ENCODE data around the gene SQSTM1.

DNA sequence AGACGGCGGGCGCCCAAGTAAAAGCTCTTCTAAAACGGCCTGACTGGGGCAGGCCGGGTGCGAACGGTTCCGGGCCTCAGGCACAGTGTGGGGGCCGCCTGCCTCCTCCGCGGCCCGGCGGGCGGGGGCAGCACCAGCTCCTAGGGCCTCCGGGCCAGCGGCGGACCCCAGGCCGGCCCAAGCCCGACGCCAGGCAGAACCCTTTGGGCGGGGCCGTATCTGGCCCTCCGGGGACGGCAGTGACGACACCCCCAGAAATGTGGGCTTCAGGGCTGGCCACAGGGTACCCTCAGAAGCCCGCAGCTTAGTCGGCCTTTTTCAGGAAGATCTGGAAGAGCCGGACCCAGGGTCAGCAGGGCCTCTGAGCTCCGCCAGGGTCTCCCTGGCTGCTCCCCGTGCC is 23.0 kb upstream of the SQSTM1 start:
- TF ChIP-seq POLR2AphosphoS5 (IDR thresholded peaks at IDR 0.05; ENCODE audit: low read depth, low read length) (no peak), SIN3A (IDR thresholded peaks at IDR 0.05; ENCODE audit: borderline replicate concordance, insufficient read depth, low read depth, low read length) (no peak), TCF7L2 (IDR thresholded peaks at IDR 0.05; ENCODE audit: low read depth, low read length) (no peak)
- TF ChIP-seq, protein P1, sequence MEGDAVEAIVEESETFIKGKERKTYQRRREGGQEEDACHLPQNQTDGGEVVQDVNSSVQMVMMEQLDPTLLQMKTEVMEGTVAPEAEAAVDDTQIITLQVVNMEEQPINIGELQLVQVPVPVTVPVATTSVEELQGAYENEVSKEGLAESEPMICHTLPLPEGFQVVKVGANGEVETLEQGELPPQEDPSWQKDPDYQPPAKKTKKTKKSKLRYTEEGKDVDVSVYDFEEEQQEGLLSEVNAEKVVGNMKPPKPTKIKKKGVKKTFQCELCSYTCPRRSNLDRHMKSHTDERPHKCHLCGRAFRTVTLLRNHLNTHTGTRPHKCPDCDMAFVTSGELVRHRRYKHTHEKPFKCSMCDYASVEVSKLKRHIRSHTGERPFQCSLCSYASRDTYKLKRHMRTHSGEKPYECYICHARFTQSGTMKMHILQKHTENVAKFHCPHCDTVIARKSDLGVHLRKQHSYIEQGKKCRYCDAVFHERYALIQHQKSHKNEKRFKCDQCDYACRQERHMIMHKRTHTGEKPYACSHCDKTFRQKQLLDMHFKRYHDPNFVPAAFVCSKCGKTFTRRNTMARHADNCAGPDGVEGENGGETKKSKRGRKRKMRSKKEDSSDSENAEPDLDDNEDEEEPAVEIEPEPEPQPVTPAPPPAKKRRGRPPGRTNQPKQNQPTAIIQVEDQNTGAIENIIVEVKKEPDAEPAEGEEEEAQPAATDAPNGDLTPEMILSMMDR (IDR thresholded peaks at IDR 0.05), result no peak
- TF ChIP-seq, protein P2, sequence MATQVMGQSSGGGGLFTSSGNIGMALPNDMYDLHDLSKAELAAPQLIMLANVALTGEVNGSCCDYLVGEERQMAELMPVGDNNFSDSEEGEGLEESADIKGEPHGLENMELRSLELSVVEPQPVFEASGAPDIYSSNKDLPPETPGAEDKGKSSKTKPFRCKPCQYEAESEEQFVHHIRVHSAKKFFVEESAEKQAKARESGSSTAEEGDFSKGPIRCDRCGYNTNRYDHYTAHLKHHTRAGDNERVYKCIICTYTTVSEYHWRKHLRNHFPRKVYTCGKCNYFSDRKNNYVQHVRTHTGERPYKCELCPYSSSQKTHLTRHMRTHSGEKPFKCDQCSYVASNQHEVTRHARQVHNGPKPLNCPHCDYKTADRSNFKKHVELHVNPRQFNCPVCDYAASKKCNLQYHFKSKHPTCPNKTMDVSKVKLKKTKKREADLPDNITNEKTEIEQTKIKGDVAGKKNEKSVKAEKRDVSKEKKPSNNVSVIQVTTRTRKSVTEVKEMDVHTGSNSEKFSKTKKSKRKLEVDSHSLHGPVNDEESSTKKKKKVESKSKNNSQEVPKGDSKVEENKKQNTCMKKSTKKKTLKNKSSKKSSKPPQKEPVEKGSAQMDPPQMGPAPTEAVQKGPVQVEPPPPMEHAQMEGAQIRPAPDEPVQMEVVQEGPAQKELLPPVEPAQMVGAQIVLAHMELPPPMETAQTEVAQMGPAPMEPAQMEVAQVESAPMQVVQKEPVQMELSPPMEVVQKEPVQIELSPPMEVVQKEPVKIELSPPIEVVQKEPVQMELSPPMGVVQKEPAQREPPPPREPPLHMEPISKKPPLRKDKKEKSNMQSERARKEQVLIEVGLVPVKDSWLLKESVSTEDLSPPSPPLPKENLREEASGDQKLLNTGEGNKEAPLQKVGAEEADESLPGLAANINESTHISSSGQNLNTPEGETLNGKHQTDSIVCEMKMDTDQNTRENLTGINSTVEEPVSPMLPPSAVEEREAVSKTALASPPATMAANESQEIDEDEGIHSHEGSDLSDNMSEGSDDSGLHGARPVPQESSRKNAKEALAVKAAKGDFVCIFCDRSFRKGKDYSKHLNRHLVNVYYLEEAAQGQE (IDR thresholded peaks at IDR 0.05; ENCODE audit: insufficient read depth in 1 of 2, low read depth in 2 of 2, low read length in 1 of 2), result no peak

All from Panc1 (cell line).